PC-3 (cell line): Measurements from ENCODE around the gene SMG7. TPM values are rescaled to one million over a fixed set of nuclear protein-coding genes. Genes with fewer than 3 reads are reported as not detected.

Source experiments
- ATAC-seq: fragments of 200-7000 bp; cut with Tn5 transposase; 2 replicates; pipeline ENCODE4 v1.9.1; 2020; ENCODE audit warnings: mild to moderate bottlenecking, moderate library complexity
- BruUV-seq: library from RNA; stranded (reverse); fragments of 400-500 nt; replicated peaks from 2 replicates; lab custom pipeline; 2021; lab: Mats Ljungman, UMichigan
- CTCF ChIA-PET: fragments of 300-600 bp; sonication (Branson Sonifier 250); formaldehyde crosslinking; loops from one replicate; lab custom pipeline; 2022; ENCODE audit warnings: antibody characterized with exemption; lab: Charles Lee
- POLR2A ChIA-PET: fragments of 300-600 bp; sonication (Branson Sonifier 250); formaldehyde crosslinking; loops from one replicate; lab custom pipeline; 2022; ENCODE audit warnings: antibody characterized with exemption; ENCODE audit not compliant: unreplicated experiment; lab: Charles Lee
- DNase-seq: peaks from one replicate; pipeline ENCODE4 v3.0.0-alpha.2; 2015
- H2AFZ ChIP-seq: fragments of 300-600 bp; sonication (generic); 2 replicates; pipeline ENCODE4 v1.6.0; 2016; ENCODE audit warnings: antibody characterized with exemption, low read length
- H3F3A ChIP-seq: fragments of 300-600 bp; sonication (generic); one replicate; pipeline ENCODE4 v1.6.0; 2017; ENCODE audit warnings: antibody characterized with exemption, low read length, control low read depth, mild to moderate bottlenecking; ENCODE audit not compliant: unreplicated experiment
- H3K27ac ChIP-seq: fragments of 300-600 bp; sonication (generic); 2 replicates; pipeline ENCODE4 v1.5.1; 2016; ENCODE audit warnings: mild to moderate bottlenecking, low read length
- H3K27me3 ChIP-seq: fragments of 300-600 bp; sonication (generic); 2 replicates; pipeline ENCODE4 v1.6.1; 2016; ENCODE audit warnings: low read length, mixed read lengths
- H3K36me3 ChIP-seq: fragments of 300-600 bp; sonication (generic); 2 replicates; pipeline ENCODE4 v1.6.1; 2016; ENCODE audit warnings: low read depth, mixed run types, low read length, mixed read lengths
- H3K4me1 ChIP-seq: fragments of 300-600 bp; sonication (generic); 2 replicates; pipeline ENCODE4 v1.5.1; 2016; ENCODE audit warnings: low read length; ENCODE audit not compliant: insufficient read depth
- H3K4me2 ChIP-seq: fragments of 300-600 bp; sonication (generic); 2 replicates; pipeline ENCODE4 v1.6.0; 2016; ENCODE audit warnings: low read length
- H3K4me3 ChIP-seq: fragments of 300-600 bp; sonication (generic); 2 replicates; pipeline ENCODE4 v1.5.1; 2016; ENCODE audit warnings: mild to moderate bottlenecking, low read length, mixed read lengths
- H3K79me2 ChIP-seq: fragments of 300-600 bp; sonication (generic); 2 replicates; pipeline ENCODE4 v1.6.1; 2017; ENCODE audit warnings: low read length, mixed read lengths
- H3K9ac ChIP-seq: fragments of 300-600 bp; sonication (generic); 2 replicates; pipeline ENCODE4 v1.6.0; 2016; ENCODE audit warnings: mild to moderate bottlenecking, low read length
- H3K9me2 ChIP-seq: fragments of 300-600 bp; sonication (generic); replicated peaks from 2 replicates; pipeline ENCODE4 v1.6.1; 2016; ENCODE audit warnings: mixed run types, low read length, mixed read lengths
- H3K9me3 ChIP-seq: fragments of 300-600 bp; sonication (generic); 2 replicates; pipeline ENCODE4 v1.6.1; 2016; ENCODE audit warnings: low read length, mixed read lengths
- H4K20me1 ChIP-seq: fragments of 300-600 bp; sonication (generic); 2 replicates; pipeline ENCODE4 v1.6.1; 2016; ENCODE audit warnings: low read length, mixed read lengths
- EZH2 ChIP-seq: fragments of 300-600 bp; sonication (generic); IDR thresholded peaks from one replicate; pipeline ENCODE4 v1.6.1; 2017; ENCODE audit warnings: antibody characterized with exemption, mild to moderate bottlenecking, low read length; ENCODE audit not compliant: unreplicated experiment
- EZH2phosphoT487 ChIP-seq: fragments of 300-600 bp; sonication (generic); IDR thresholded peaks from 2 replicates; pipeline ENCODE4 v1.6.1; 2018; ENCODE audit warnings: mild to moderate bottlenecking, antibody characterized with exemption, low read length, borderline replicate concordance
- intact Hi-C: fragments of 100-400 bp; cut with micrococcal nuclease; formaldehyde crosslinking; loops from 2 replicates; pipeline ENCODE4 v1.9.0; 2023
- total RNA-seq: library from RNA; depleted of rRNA; stranded (reverse); fragments of >200 nt; gene quantifications from 2 replicates; pipeline ENCODE4 v1.2.3, GENCODE V29; 2014
- TF ChIP-seq, protein P1 (sequence below): fragments of 300-600 bp; sonication (generic); conservative IDR thresholded peaks from 2 replicates; pipeline ENCODE4 v1.5.1; 2017; ENCODE audit warnings: antibody characterized with exemption, low read depth, mild to moderate bottlenecking, low read length

SMG7 gene
- total RNA-seq, 1 experiment from 2014 or later: 25.5 TPM

DNA sequence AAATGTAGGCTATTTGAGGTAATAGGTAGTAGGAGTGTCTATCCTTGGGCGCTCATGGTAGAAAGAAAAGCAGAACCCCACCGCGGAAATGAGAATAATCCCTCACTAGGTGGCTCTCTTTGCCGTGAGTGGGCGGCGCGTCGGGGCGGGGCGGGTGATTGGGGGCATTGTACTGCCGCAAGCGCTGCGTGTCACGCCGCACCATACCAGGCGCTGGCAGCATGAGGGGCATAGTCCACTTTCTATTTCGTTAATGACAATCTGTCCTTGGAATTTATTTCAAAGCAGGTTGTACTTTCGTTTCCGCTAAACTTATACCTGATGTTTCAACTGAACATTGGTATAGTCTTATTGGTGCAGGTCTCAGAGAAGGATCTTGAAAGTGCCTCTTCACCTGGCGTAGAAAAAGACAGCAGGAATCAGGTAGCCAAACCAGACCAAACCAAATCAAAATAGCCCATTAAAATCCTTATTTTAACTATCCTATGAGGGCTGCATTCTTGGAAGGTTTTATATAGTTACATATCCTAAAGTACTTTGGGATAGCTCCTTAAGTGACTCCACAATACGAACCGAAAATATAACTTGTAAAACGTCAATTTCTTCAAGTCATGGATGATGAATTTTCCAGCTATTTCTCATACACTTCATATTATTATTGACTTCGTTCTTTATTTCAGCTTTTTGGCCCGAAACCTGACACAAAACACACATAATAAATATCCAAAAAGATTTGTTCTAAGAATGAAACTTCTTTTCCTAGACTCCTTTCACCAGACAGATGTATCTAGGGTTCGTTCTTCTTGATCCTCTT, 1.9 kb upstream of the SMG7 start:
- DNase-seq (peak; percentile 71), ATAC-seq (peak; percentile 11)
- H3K9me2 ChIP-seq: no peaks in the 10 kb centered on the region
- peaks cover 49% of the 10 kb centered on the region for H3K4me1 ChIP-seq
- peak overlapping the region; percentile 93 for H2AFZ ChIP-seq
- H4K20me1 ChIP-seq: peaks cover 19% of the 10 kb centered on the region
- ChIA-PET CTCF (no interaction called here), POLR2A (interaction anchor here (0.6 kb wide), 2 partner anchors 39 to 53 kb away, joined by 3 to 5 read pairs; no protein-coding TSS in a partner anchor)
- peak overlapping the region; percentile 97 for H3K4me3 ChIP-seq
- no peaks in the 10 kb centered on the region for H3K9me3 ChIP-seq
- H3K27ac ChIP-seq: peak overlapping the region; percentile 97
- peak overlapping the region; percentile 99 for H3K9ac ChIP-seq
- peak overlapping the region; percentile 88 for H3K4me2 ChIP-seq
- BruUV-seq: TSS peak; percentile 90
- peaks cover 31% of the 10 kb centered on the region for H3K79me2 ChIP-seq
- intact Hi-C loops: loop anchor here (1.0 to 5.0 kb wide), 5 partner anchors 52 to 508 kb away; partner anchors contain the start of gene NMNAT2
- no peaks in the 10 kb centered on the region for H3F3A ChIP-seq
- no peaks in the 10 kb centered on the region; the same call in 1 of the 2 replicates for H3K36me3 ChIP-seq
- TF ChIP-seq, protein P1, sequence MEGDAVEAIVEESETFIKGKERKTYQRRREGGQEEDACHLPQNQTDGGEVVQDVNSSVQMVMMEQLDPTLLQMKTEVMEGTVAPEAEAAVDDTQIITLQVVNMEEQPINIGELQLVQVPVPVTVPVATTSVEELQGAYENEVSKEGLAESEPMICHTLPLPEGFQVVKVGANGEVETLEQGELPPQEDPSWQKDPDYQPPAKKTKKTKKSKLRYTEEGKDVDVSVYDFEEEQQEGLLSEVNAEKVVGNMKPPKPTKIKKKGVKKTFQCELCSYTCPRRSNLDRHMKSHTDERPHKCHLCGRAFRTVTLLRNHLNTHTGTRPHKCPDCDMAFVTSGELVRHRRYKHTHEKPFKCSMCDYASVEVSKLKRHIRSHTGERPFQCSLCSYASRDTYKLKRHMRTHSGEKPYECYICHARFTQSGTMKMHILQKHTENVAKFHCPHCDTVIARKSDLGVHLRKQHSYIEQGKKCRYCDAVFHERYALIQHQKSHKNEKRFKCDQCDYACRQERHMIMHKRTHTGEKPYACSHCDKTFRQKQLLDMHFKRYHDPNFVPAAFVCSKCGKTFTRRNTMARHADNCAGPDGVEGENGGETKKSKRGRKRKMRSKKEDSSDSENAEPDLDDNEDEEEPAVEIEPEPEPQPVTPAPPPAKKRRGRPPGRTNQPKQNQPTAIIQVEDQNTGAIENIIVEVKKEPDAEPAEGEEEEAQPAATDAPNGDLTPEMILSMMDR: peak; percentile 50; the same call in 1 of the 2 replicates
- TF ChIP-seq EZH2phosphoT487: no peak
- H3K27me3 ChIP-seq: no peaks in the 10 kb centered on the region

DNA sequence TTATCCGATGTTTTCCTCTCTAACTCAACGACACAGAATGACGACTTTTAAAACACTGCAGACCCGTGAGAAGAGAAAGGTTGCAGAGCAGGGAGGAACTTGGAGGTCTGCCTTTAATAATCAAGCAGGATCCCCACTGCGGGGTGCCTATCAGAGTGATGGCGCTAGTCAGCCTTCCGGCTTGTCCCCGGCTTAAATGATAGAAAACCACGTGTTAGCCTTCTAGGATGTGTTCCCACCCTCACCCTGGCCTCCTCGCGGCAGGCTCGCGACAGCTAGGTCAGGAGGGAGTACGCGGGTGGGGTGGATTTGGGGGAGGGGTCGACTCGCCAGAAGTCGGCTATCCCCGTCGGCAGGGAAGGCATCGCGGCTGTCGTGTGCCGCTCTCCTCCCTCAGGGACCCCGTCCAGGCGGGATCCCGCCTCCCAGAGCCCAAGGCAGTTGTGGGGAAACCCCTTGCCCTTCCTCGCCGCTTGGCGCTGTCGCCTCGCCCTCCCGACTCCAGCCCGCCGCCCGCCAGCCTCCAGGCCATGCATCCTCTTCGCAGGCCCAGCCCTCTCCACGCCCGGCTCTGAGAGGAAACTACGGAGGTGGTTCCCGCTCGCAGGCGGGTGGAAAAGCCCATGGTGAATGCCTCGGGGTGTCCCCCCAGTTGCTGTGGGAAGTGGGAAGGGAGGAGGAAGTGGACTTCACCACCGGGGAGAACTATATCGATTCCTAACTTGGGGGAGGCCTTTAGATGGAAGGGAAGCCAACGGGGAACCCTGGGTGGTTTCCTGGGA, 1.1 kb upstream of the SMG7 start:
- H2AFZ ChIP-seq: peak overlapping the region; percentile 93
- intact Hi-C loops: loop anchor here (1.0 to 5.0 kb wide), 5 partner anchors 53 to 509 kb away; partner anchors contain the start of gene NMNAT2
- BruUV-seq: no TSS peak
- H3K27ac ChIP-seq: peak overlapping the region; percentile 97
- ChIA-PET POLR2A (interaction anchor here (0.6 kb wide), 2 partner anchors 40 to 52 kb away, joined by 3 to 5 read pairs; no protein-coding TSS in a partner anchor), CTCF (no interaction called here)
- H3K9me2 ChIP-seq: no peaks in the 10 kb centered on the region
- no peaks in the 10 kb centered on the region for H3K9me3 ChIP-seq
- no peaks in the 10 kb centered on the region; the same call in 1 of the 2 replicates for H3K36me3 ChIP-seq
- H4K20me1 ChIP-seq: peaks cover 21% of the 10 kb centered on the region
- peak overlapping the region; percentile 97 for H3K4me3 ChIP-seq
- TF ChIP-seq, protein P1: no peak; the same call in 1 of the 2 replicates
- TF ChIP-seq EZH2phosphoT487 (no peak), EZH2 (no peak)
- peak overlapping the region; percentile 88 for H3K4me2 ChIP-seq
- no peaks in the 10 kb centered on the region for H3K27me3 ChIP-seq
- peaks cover 39% of the 10 kb centered on the region for H3K79me2 ChIP-seq
- H3F3A ChIP-seq: no peaks in the 10 kb centered on the region
- ATAC-seq (peak; percentile 26), DNase-seq (peak; percentile 53)
- peak overlapping the region; percentile 99 for H3K9ac ChIP-seq
- peaks cover 49% of the 10 kb centered on the region for H3K4me1 ChIP-seq
